ENCODE results near the gene ATPAF1.

DNA sequence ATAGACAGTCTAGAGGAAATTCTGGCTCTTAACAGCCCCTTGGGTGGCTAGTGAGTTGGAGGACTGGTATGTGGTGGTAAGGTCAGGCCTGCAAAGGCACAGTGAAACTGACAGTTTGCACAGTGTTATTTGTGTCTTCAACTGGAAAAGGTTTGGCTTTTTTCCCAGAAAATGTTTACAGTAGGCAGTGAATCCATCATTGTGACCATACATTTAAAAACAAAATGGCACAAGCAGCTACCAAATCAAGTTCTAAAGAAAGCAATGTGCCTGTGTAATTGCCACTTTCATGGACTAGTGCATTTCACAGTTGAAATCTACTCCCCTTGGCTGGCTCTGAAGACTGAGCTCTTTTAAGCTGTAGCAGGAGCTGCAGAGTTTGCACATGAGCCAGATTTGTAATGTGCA is 24.8 kb downstream of the ATPAF1 start:
- TF ChIP-seq CTCF (IDR thresholded peaks at IDR 0.05) = no peak
- TF ChIP-seq POLR2A (IDR thresholded peaks at IDR 0.05) = no peak

Measured in prostate gland (tissue), 2 donors.